NCI-H1048 (cell line): Measurements from ENCODE around the gene SKAP1.
A peak's percentile ranks its signal among the peaks of the same experiment; 100 is the strongest.

Experiments used
- DNase-seq: peaks from one replicate; lab custom pipeline; 2025; lab: John Stamatoyannopoulos, UW

SKAP1 gene

DNA sequence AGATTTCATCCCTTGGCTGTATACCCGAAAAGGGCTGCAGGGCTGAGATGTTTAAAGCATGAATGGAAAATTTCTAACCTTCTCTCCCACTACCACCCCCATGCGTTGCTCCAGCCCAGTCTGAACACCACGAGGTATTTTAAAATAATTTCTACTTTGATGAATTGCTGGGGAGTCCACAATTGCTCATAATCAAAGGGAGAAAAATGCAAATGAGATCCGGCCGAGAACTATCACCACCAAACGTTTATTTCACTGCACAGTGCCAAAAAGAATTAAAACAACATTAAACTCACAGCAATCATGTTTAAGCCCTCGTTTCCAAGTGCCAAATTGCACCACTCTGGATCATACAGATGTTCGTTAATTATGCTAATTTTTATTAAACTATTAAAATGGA lies 285.8 kb downstream of the SKAP1 start:
- DNase-seq = no peak

GRCh38 chr17:48143629-48144028 lies 286.4 kb downstream of the SKAP1 start:
- no peak for DNase-seq

GRCh38 chr17:48139944-48140343 lies 290.1 kb downstream of the SKAP1 start:
- DNase-seq = no peak

- no peak for DNase-seq
Observed at GRCh38 chr17:48137656-48138055, 292.4 kb downstream of the SKAP1 start.

DNA sequence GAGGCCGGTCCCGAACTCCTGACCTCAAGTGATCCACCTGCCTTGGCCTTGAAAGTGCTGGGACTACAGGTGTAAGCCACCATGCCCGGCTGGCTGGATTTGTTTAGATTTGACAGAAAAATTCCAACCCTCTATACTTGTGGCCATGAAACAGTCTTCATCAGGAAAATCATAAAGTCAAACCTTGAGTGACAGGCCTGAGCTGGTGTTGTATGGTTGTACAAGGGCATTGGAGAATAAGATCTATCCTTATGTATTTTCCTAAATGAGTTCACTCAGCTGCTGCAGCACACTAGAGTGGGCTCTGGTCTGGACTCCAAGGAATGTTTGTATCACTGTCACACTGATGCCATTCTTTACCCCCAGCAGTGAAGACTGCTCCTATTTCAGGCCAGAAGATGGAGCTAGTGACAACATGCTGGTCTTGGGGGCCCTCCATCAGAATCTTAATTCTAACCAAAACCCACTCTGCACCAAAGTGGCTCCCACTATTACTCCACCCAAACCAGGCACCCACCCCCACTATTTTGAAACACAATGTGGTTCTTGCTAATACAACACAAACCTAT lies 295.0 kb downstream of the SKAP1 start:
- DNase-seq = no peak

DNA sequence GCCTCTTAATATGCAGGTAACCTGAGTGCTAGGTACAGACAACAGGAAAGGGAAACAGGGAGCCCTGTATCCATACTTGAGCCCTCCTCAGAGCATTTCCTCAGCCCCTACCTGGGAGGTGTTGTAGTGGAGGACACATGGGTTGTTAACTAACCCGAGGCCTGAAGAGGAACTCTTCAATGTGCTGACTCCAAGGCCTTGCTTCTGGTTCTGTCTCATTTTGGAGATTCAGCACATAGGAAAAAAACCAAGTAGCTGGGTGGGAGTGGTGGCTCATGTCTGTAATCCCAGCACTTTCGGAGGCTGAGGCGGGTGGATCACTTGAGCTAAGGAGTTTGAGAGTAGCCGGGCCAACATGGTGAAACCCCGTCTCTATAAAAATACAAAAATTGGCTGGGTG lies 297.6 kb downstream of the SKAP1 start:
- no peak for DNase-seq

DNA sequence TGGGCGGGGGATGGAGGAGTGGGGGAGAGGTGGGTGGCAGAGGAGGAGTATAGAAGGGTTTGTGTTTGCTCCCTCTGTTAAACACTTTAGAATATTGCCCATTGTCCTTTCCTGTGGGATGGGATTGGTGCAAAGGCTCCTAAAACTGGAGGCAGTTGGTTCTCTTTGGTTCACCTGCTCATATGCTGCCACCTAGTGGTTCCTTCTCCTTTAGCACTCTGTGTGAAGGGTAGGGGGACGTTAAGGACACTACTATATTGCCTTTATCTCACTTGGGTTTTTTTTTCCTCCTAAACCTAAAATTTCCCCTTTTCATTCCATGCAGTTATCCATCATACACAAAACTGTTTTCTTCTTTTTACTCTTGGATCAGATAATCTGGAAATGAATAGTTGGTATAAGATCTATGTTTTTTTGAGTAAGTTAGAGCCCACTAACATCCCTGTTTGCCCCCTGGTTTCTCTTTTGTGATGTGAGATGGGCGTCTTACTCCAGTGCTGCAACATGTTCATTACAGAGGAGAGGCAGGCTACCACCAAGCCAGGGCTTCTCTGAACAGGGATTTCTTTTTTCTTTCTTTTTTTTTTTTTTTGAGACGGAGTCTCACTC lies 298.7 kb downstream of the SKAP1 start:
- peak; percentile 28 for DNase-seq

DNA sequence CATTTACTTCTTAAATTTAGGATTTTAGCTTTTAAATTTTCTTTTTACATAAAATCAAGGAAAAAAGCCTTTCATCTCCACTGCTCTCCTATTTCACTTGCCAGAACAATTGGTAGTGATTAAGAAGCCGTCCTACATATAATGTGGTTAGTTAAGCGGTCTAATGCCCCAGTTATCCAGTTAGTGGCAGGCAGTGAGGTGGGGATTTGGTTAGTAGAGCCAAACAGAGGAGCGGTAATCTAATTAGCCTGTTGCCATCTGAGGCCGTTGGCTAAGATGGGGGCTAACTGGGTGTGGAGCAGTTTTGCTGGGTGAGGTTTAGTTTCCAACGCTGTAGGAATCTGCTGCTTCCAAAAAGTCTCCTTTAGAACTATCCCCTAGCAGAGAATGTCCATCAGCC lies 300.0 kb downstream of the SKAP1 start:
- DNase-seq = no peak

DNA sequence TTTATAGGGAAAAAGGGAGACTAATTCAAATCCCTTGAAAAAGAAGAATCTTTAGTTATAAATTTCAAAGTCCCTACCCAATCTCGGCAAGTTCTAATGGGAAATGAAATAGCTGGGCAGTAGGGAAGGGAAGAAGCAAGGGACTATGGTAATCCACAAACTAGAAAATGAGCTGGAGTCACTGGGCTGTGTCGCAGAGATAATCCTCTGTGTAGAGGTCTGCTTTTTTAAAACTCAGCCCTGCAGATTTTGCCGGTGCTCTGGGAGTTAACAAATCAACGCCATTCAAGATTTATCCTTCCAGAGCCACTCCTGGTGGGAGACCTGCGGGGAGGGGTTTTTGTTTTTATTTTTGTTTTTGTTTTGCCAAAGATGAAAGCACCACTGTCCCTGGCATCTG lies 301.6 kb downstream of the SKAP1 start:
- DNase-seq = no peak

GRCh38 chr17:48127371-48128051 lies 302.5 kb downstream of the SKAP1 start:
- no peak for DNase-seq

GRCh38 chr17:48126532-48126850 lies 303.5 kb downstream of the SKAP1 start:
- no peak for DNase-seq

- DNase-seq = no peak
Observed at GRCh38 chr17:48125829-48126531, 304.0 kb downstream of the SKAP1 start.

DNA sequence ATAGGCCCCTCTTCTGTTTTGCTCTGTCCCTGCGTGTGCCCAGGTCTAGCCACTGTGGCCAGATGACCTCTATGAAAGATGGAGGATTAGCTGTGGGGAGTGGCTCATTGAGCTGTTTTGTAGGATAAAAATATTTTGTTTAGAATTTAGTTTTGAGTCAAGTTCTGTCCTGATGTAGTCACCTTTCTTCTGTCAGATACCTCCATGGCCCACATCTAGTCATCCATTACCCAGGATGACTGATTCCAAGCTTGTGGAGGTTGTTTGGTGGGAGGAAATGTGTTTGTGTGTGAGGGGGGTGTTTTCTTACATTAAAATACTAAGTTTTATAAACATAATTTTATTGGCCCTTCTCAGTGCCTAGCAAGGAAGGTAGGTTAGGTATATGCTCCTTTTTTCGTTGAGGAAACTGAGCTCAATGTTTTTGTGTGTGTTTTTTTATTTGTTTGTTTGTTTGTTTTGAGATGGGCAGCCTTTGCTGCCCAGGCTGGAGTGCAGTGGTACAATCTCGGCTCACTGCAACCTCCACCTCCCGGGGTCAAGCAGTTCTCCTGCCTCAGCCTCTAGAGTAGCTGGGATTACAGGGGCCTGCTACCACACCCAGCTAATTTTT lies 306.1 kb downstream of the SKAP1 start:
- no peak for DNase-seq

GRCh38 chr17:48123111-48123510 lies 306.9 kb downstream of the SKAP1 start:
- DNase-seq = no peak

DNA sequence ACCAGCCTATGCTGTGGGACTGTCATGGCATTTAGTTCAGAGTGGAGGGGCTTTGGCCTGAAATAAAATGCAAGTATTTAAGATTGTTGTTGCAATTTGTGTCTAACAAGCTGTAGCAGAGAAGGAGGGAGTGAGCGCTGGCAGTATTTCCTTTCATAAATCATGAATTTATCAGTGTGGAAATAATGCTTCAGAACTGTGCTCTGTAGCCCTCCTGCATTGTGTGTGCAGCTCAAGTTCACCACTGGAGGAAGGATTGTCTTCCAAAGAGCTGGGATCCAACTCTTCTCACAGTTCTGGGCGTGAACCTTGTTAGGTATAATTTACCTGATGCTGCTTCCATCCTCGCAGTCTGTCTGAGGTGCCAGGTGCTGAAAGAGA lies 307.4 kb downstream of the SKAP1 start:
- DNase-seq = no peak

DNA sequence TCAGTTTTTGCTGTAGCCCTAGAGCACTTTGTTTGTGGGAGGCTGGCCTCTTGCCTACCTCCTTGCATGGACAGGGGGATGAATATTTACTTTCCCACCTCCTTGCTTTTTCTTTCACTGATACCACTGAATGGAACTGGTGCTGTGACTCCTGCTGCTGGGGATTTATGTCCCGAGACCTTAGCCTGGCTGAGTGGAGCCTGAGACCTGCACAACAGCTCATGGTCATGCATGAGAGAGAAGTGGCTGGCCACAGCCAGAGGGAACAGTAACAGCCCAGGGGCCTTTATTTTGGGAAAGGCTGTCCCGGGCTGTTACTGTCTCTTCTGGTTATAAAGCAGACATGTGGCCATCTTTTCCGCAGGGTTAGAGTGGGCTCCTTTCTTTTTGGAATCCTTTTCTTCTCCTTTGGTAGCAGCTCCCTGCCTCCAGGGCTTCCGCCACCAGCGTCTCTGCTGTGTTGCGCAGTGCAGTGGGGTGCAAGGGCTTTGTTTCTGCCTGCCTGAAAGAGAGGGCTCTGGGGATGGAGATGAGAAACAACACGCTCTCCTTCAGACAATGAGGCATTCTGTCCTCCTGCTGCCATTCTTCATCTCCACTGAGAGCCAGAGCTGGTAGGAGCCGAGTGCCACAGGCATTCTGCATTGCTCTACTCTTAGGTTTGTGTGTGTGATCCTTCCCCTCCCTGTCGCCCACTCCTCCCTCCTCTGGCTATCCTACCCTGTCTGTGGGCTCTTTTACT lies 307.9 kb downstream of the SKAP1 start:
- no peak for DNase-seq

GRCh38 chr17:48113201-48113676 lies 316.8 kb downstream of the SKAP1 start:
- DNase-seq = no peak

GRCh38 chr17:48111937-48112241 lies 318.1 kb downstream of the SKAP1 start:
- DNase-seq = no peak

- no peak for DNase-seq
Observed at GRCh38 chr17:48110761-48111160, 319.3 kb downstream of the SKAP1 start.

DNA sequence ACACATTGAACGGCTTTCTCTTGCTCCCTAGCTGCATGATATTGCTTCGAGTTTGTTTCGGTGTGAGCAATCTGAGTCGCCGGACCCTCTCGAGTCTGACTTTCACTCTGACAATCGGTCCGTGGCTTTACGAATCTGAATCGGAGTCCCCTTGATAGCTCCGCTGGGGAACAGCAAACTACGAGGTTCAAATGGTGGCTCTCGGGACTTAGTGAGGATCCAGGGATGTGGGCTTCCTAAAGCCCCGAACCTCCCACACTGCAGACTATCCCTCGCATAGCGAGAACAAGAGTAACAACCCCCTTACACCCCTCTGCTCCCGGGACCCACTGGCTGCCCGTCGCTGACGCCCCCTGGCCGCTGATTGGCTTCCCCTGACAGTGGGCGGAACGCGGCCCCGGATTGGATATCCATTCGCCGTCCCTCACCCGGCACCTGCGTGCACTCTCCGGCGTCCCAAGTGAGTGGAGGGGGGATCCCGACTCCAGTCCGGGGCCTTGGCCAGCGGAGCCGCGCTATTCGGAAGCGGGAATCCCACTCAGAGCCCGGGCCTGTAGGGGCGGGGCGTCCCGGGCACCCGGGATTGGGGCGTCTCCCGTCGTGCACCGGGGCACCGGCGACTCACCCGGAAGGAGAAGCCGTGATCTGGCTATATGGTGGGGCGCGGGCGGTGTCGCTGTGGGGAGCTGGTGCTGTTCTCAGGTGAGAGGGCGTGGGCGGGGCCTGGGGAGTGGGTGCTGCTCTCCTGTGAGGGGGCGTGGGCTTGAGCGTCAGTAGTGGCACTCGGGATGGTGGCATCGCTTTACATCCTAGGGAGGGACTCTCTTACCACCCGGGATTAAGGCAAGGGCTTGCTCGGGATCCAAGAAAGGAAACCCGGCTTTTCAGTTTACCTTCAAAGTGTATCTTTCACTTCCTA lies 322.6 kb downstream of the SKAP1 start, which contains the start of gene SNX11:
Gene SNX11, plus strand, starts transcription at position 630 of the 919 bp plus-strand sequence. CDS start 4,278 bp downstream, outside the sequence.
- peak; percentile 89 for DNase-seq

GRCh38 chr17:48106802-48107136 lies 323.2 kb downstream of the SKAP1 start:
- DNase-seq = no peak
